Smooth muscle cell (in vitro differentiated cells): ENCODE data around the gene SYNJ2. TPM values are rescaled to one million over a fixed set of nuclear protein-coding genes. Genes with fewer than 3 reads are reported as not detected.
"Not testable (repeated sequence)": the region's sequence is repeated elsewhere in the genome, so short reads cannot be mapped to it uniquely, and the experiment has no call there.

ENCODE experiments used
- DNase-seq: peaks from one replicate; lab custom pipeline; 2025; ENCODE audit not compliant: unreplicated experiment; lab: John Stamatoyannopoulos, UW
- H2AFZ ChIP-seq: fragments of 200-600 bp; sonication (generic); 2 replicates; pipeline ENCODE4 v1.6.0; 2016; ENCODE audit warnings: antibody characterized with exemption, low read depth, mild to moderate bottlenecking
- H3F3A ChIP-seq: fragments of 200-600 bp; sonication (generic); 2 replicates; pipeline ENCODE4 v1.6.0; 2017; ENCODE audit warnings: antibody characterized with exemption, low read depth
- H3K27ac ChIP-seq: fragments of 200-600 bp; sonication (generic); 2 replicates; pipeline ENCODE4 v1.5.1; 2016; ENCODE audit warnings: low read depth, mild to moderate bottlenecking
- H3K27me3 ChIP-seq: fragments of 200-600 bp; sonication (generic); 2 replicates; pipeline ENCODE4 v1.6.1; 2016; ENCODE audit warnings: low read depth, mild to moderate bottlenecking
- H3K36me3 ChIP-seq: fragments of 200-600 bp; sonication (generic); 2 replicates; pipeline ENCODE4 v1.5.1; 2016; ENCODE audit warnings: low read depth
- H3K4me1 ChIP-seq: fragments of 200-600 bp; sonication (generic); 2 replicates; pipeline ENCODE4 v1.5.1; 2016; ENCODE audit warnings: low read depth
- H3K4me2 ChIP-seq: fragments of 200-600 bp; sonication (generic); 2 replicates; pipeline ENCODE4 v1.6.0; 2016; ENCODE audit warnings: mild to moderate bottlenecking
- H3K4me3 ChIP-seq: fragments of 200-600 bp; sonication (generic); 2 replicates; pipeline ENCODE4 v1.5.1; 2016; ENCODE audit warnings: mild to moderate bottlenecking
- H3K79me2 ChIP-seq: fragments of 200-600 bp; sonication (generic); 2 replicates; pipeline ENCODE4 v1.6.0; 2016; ENCODE audit warnings: low read depth, mild to moderate bottlenecking
- H3K9ac ChIP-seq: fragments of 200-600 bp; sonication (generic); 2 replicates; pipeline ENCODE4 v1.6.0; 2016; ENCODE audit warnings: low read depth
- H3K9me3 ChIP-seq: fragments of 200-600 bp; sonication (generic); replicated peaks from 2 replicates; pipeline ENCODE4 v1.5.1; 2016; ENCODE audit warnings: low read depth
- H4K20me1 ChIP-seq: fragments of 200-600 bp; sonication (generic); 2 replicates; pipeline ENCODE4 v1.6.0; 2016; ENCODE audit warnings: low read depth
- WGBS: methylation state at CpG from one replicate; pipeline ENCODE4 v1.1.7; 2016; ENCODE audit warnings: low lambda C conversion rate; 5-methylcytosine and 5-hydroxymethylcytosine counted together
- polyA plus RNA-seq: library from polyadenylated mRNA; unstranded; fragments of >200 nt; fragmentation: Nextera tagmentation; extraction: Ambion mirVana; gene quantifications from 2 replicates; pipeline ENCODE4 v1.2.1, GENCODE V29; 2016
- total RNA-seq: library from RNA; depleted of rRNA; stranded (reverse); fragments of >200 nt; gene quantifications from 2 replicates; pipeline ENCODE4 v1.2.3, GENCODE V29; 2014
- TF ChIP-seq, protein P1 (sequence below): fragments of 200-600 bp; sonication (generic); IDR thresholded peaks from 2 replicates; pipeline ENCODE4 v1.5.1; 2017; ENCODE audit warnings: borderline replicate concordance, mild to moderate bottlenecking, antibody characterized with exemption; ENCODE audit not compliant: insufficient read depth, poor library complexity, severe bottlenecking

Gene SYNJ2
- 6.1 TPM in 2 replicates for total RNA-seq
- polyA plus RNA-seq, result 6.0 and 11.5 TPM in 2 replicates

- TF ChIP-seq, protein P1, sequence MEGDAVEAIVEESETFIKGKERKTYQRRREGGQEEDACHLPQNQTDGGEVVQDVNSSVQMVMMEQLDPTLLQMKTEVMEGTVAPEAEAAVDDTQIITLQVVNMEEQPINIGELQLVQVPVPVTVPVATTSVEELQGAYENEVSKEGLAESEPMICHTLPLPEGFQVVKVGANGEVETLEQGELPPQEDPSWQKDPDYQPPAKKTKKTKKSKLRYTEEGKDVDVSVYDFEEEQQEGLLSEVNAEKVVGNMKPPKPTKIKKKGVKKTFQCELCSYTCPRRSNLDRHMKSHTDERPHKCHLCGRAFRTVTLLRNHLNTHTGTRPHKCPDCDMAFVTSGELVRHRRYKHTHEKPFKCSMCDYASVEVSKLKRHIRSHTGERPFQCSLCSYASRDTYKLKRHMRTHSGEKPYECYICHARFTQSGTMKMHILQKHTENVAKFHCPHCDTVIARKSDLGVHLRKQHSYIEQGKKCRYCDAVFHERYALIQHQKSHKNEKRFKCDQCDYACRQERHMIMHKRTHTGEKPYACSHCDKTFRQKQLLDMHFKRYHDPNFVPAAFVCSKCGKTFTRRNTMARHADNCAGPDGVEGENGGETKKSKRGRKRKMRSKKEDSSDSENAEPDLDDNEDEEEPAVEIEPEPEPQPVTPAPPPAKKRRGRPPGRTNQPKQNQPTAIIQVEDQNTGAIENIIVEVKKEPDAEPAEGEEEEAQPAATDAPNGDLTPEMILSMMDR, result peak; percentile 32
- H3K27me3 ChIP-seq, result no peaks in the 10 kb centered on the region
- H2AFZ ChIP-seq, result peak within 1 kb of the TSS; percentile 85
- peak within 1 kb of the TSS; percentile 95 for H3K9ac ChIP-seq
- H3K4me1 ChIP-seq, result peaks cover 13% of the 10 kb centered on the region
- peaks cover 42% of the 10 kb centered on the region for H3K79me2 ChIP-seq
- H3K27ac ChIP-seq, result peak within 1 kb of the TSS; percentile 52
- peak; percentile 56 for DNase-seq
- H3F3A ChIP-seq, result no peaks in the 10 kb centered on the region
- H3K4me3 ChIP-seq, result peak within 1 kb of the TSS; percentile 97
- H3K36me3 ChIP-seq, result no peaks in the 10 kb centered on the region
- H3K4me2 ChIP-seq, result peak within 1 kb of the TSS; percentile 97
- H4K20me1 ChIP-seq, result peaks cover 7% of the 10 kb centered on the region
- WGBS, result under 1% methylated on average over 50 of the region's 86 CpGs
- no peaks in the 10 kb centered on the region for H3K9me3 ChIP-seq
These were observed at the start of gene SYNJ2 for GRCh38 chr6:157981395-157982101. Gene SYNJ2, plus strand, starts transcription at chr6:157981863. Its CDS starts 99 bp downstream, at chr6:157981962.

DNA sequence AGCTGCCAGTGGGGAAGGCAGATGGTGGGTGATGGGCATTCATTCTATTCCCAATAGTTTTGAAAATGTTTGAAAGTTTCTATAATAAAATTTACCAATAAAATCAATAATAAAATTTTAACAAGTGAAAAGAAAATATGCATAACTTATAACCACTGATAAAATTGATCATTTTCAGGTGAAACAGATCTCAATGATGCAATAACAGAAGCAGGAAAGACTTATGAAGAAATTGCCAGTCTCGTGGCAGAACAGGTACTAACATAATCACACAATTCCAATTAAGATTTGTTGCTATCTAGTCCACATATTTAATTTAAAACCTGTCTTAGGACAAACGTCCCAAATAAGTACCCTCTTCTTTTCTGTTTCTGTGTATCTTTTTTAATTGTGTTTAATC, 45.9 kb upstream of the SYNJ2 start:
- Histone ChIP-seq H4K20me1 (no peaks in the 10 kb centered on the region), H3K4me2 (no peak overlapping the region), H3K9ac (no peak overlapping the region), H3F3A (no peaks in the 10 kb centered on the region), H3K36me3 (peaks cover 37% of the 10 kb centered on the region), H3K9me3 (no peaks in the 10 kb centered on the region), H3K27me3 (no peaks in the 10 kb centered on the region), H3K4me1 (no peaks in the 10 kb centered on the region), H3K79me2 (no peaks in the 10 kb centered on the region), H3K27ac (no peak overlapping the region), H3K4me3 (no peak overlapping the region), H2AFZ (no peak overlapping the region)
- no peak for DNase-seq
- TF ChIP-seq, protein P1, result no peak
- whole genome bisulfite sequencing, result 85% methylated on average over 2 of the region's 2 CpGs

DNA sequence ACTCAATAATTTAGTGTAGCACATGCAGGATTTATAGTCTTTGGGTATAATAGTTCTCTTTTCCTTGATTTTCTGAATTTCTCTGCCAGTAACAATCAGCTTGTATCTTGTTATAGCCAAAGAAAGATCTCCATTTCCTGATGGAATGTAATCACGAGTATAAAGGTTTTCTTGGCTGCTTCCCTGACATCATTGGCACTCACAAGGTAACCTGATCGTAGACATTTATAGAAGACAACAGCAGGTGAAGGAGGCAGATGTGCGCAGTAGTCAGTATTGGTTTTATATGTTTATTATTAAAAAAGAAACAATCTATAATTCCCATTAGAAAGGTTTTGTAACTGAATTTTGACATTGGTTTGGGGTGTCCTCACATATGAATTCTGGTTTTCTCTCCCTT, 44.3 kb upstream of the SYNJ2 start:
- Histone ChIP-seq H3K4me1 (no peaks in the 10 kb centered on the region), H3K4me3 (no peak overlapping the region), H3K36me3 (peaks cover 38% of the 10 kb centered on the region), H3K27ac (no peak overlapping the region), H2AFZ (no peak overlapping the region), H3K27me3 (no peaks in the 10 kb centered on the region), H4K20me1 (no peaks in the 10 kb centered on the region), H3F3A (no peaks in the 10 kb centered on the region), H3K9me3 (no peaks in the 10 kb centered on the region), H3K4me2 (no peak overlapping the region), H3K79me2 (no peaks in the 10 kb centered on the region), H3K9ac (no peak overlapping the region)
- TF ChIP-seq, protein P1, result no peak
- no peak for DNase-seq
- WGBS, result 99% methylated on average over 3 of the region's 3 CpGs

- no peak for DNase-seq
- H3K4me2 ChIP-seq, result no peak overlapping the region
- H3K27ac ChIP-seq, result no peak overlapping the region
- TF ChIP-seq, protein P1, result no peak
- no peaks in the 10 kb centered on the region for H3K79me2 ChIP-seq
- H3F3A ChIP-seq, result no peaks in the 10 kb centered on the region
- peaks cover 37% of the 10 kb centered on the region for H3K36me3 ChIP-seq
- no peak overlapping the region for H3K4me3 ChIP-seq
- H2AFZ ChIP-seq, result no peak overlapping the region
- no peak overlapping the region for H3K9ac ChIP-seq
- 93% methylated on average over 6 of the region's 6 CpGs for WGBS
- H3K9me3 ChIP-seq, result no peaks in the 10 kb centered on the region
- no peaks in the 10 kb centered on the region for H3K27me3 ChIP-seq
- H3K4me1 ChIP-seq, result no peaks in the 10 kb centered on the region
- H4K20me1 ChIP-seq, result no peaks in the 10 kb centered on the region
These were observed 43.7 kb upstream of the SYNJ2 start for GRCh38 chr6:157937916-157938315.

DNA sequence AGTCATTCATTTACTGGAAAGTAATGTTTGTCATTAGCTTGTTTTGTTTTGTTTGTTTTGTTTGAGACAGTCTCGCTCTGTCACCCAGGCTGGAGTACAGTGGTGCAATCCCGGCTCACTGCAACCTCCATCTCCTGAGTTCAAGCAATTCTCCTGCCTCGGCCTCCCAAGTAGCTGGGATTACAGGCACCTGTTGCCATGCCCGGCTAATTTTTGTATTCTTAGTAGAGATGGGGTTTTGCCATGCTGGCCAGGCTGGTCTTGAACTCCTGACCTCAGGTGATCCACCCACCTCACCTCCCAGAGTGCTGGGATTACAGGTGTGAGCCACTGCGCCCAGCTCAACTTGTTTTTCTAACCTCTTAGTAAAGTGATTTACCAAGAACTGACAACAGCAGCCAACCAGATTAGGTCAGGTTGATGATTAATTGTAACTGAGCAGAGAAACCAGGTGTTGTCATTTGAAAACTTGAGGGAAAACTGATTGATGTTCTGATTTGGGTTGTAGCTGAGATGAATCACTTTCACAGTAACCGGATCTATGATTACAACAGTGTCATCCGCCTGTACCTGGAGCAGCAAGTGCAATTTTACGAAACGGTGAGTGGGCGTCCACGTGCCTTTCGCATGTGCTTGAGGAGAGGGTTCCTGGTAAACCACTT, 41.2 kb upstream of the SYNJ2 start:
- H3K9me3 ChIP-seq, H3K27me3 ChIP-seq, H3K4me2 ChIP-seq, H3K4me3 ChIP-seq, H3F3A ChIP-seq, DNase-seq, H4K20me1 ChIP-seq, H3K9ac ChIP-seq, H3K4me1 ChIP-seq, H3K79me2 ChIP-seq, H3K27ac ChIP-seq, H2AFZ ChIP-seq: not testable (repeated sequence)
- 96% methylated on average over 12 of the region's 12 CpGs for WGBS
- peaks cover 41% of the 10 kb centered on the region for H3K36me3 ChIP-seq
